Fibroblast of lung (primary cell): ENCODE results near the gene CNTFR.

ENCODE experiments used
- CTCF ChIP-seq, 2 donors: IDR thresholded peaks in 1 of 2; conservative IDR thresholded peaks in 1 of 2; 1 replicate in 1 of 2; 2 replicates in 1 of 2; pipeline ENCODE4 v1.5.1; 2011 to 2012; ENCODE audit warnings: low read length in 2 of 2, control low read depth in 1 of 2, inconsistent platforms in 1 of 2, low read depth in 1 of 2, mild to moderate bottlenecking in 1 of 2
- EZH2 ChIP-seq: IDR thresholded peaks from 2 replicates; pipeline ENCODE4 v1.5.1; 2012; ENCODE audit warnings: low read length, control low read depth, mild to moderate bottlenecking; ENCODE audit errors: missing control alignments

- TF ChIP-seq CTCF (conservative IDR thresholded peaks at IDR 0.05 in 1 of 2, IDR thresholded peaks at IDR 0.05 in 1 of 2; ENCODE audit: low read depth in 1 of 2, low read length in 2 of 2) (no peak), EZH2 (no peak)
Measured at GRCh38 chr9:34611251-34611810, 21.8 kb upstream of the CNTFR start.
